GM06990 (cell line): ENCODE data around the gene TM9SF3.

ENCODE experiments used
- DNase-seq: peaks from one replicate; pipeline ENCODE4 v3.0.0-alpha.2; 2011; ENCODE audit not compliant: insufficient read length; ENCODE audit errors: extremely low read depth
- H3K27me3 ChIP-seq: replicated peaks from 2 replicates; pipeline ENCODE4 v1.6.0; 2011; ENCODE audit warnings: low read length; ENCODE audit not compliant: control insufficient read depth, insufficient read depth
- H3K36me3 ChIP-seq: 2 replicates; pipeline ENCODE4 v1.5.1; 2011; ENCODE audit warnings: low read length; ENCODE audit not compliant: control insufficient read depth, insufficient read depth
- H3K4me3 ChIP-seq: replicated peaks from 2 replicates; pipeline ENCODE4 v1.5.1; 2011; ENCODE audit warnings: low read depth, mild to moderate bottlenecking, control low read depth, low read length
- CTCF ChIP-seq: IDR thresholded peaks from 2 replicates; pipeline ENCODE4 v1.5.1; 2011; ENCODE audit warnings: low read length, control low read depth, mild to moderate bottlenecking, inconsistent platforms; ENCODE audit not compliant: insufficient read depth, poor library complexity, severe bottlenecking

Gene TM9SF3

GRCh38 chr10:96616961-96617360 is 30.1 kb upstream of the TM9SF3 start:
- no peak for TF ChIP-seq CTCF
- Histone ChIP-seq H3K27me3 (no peaks in the 10 kb centered on the region), H3K4me3 (no peak overlapping the region), H3K36me3 (peaks cover 46% of the 10 kb centered on the region)
- DNase-seq, result no peak

- no peak for TF ChIP-seq CTCF
- H3K4me3 ChIP-seq, result no peak overlapping the region
- H3K27me3 ChIP-seq, result no peaks in the 10 kb centered on the region
- H3K36me3 ChIP-seq, result peaks cover 35% of the 10 kb centered on the region
- DNase-seq, result no peak
Measured at GRCh38 chr10:96614515-96614914, 27.7 kb upstream of the TM9SF3 start.

- Histone ChIP-seq H3K4me3 (no peak overlapping the region), H3K27me3 (no peaks in the 10 kb centered on the region), H3K36me3 (peaks cover 31% of the 10 kb centered on the region)
- no peak for TF ChIP-seq CTCF
- no peak for DNase-seq
Measured at GRCh38 chr10:96613576-96613975, 26.8 kb upstream of the TM9SF3 start.

DNA sequence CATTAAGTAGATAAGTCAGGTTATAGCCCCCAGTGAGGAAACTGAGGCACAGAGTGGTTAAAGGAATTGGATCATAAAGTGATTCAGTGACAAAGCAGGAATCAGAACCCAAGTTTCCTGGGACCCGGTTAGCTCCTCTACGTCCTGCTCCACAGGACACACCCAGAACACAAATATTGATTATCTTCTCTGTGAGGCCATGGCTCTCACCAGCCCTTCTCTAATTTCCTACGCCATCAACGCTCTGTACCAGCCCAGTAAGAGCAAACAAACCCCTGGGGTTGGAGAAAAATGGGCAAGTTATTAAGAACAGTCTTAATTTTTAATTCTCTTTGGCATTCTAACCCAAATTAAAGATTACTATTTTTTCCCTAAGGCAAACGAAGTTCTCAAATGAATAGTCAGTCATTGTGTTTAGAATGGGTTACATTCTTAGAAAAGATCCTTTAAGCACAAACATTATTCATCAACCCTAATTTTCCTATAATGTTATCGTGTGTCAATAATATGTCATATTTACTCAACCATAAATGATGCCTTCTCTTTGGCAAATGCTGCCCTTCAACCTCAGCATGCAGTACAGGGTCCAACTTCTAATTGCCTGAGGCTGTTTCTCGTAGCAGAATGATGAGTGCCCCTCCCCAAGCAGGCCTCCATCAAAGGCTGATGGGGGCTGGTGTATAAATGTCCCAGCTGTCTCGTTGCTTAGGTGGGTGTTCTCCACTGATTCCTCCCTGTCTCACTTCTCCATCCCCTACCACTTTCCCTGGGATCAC is 25.4 kb upstream of the TM9SF3 start:
- no peak for TF ChIP-seq CTCF
- no peak for DNase-seq

DNA sequence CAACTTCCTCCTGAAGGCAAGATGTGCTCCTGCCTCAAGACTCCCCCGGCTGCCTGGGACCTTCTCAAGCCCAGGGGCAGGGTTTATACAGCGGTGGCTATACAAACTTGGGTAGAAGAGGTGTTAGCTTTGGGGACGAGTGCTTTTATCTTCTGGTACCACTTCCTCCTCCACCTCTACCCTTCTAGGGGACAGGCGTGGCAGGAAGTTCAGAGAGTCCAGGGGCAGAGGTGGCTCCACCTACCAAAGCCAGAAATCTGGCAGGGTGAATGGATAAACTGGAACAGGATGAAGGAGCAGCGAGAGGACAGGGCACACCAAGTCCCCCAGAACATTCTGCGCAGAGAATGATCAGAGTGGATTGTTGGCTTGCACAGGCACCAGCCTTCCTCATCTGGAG is 24.0 kb upstream of the TM9SF3 start:
- no peak for DNase-seq
- Histone ChIP-seq H3K27me3 (no peaks in the 10 kb centered on the region), H3K4me3 (no peak overlapping the region), H3K36me3 (peaks cover 22% of the 10 kb centered on the region)
- TF ChIP-seq CTCF, result no peak

More for the DNA sequence above, 25.4 kb upstream of the TM9SF3 start:
- no peak overlapping the region for H3K4me3 ChIP-seq
- H3K36me3 ChIP-seq, result peaks cover 32% of the 10 kb centered on the region
- H3K27me3 ChIP-seq, result no peaks in the 10 kb centered on the region
